Activated naive CD8-positive, alpha-beta T cell treated with anti-CD3 and anti-CD28 coated beads, Interleukin-2, amount 50 U/mL, for 16 hours (primary cell): ENCODE measurements around the gene CLCN4.

ENCODE experiments used
- DNase-seq: peaks from one replicate; pipeline ENCODE4 v3.0.0-alpha.2; 2020; ENCODE audit warnings: low read depth, low spot score

The CLCN4 gene

DNA sequence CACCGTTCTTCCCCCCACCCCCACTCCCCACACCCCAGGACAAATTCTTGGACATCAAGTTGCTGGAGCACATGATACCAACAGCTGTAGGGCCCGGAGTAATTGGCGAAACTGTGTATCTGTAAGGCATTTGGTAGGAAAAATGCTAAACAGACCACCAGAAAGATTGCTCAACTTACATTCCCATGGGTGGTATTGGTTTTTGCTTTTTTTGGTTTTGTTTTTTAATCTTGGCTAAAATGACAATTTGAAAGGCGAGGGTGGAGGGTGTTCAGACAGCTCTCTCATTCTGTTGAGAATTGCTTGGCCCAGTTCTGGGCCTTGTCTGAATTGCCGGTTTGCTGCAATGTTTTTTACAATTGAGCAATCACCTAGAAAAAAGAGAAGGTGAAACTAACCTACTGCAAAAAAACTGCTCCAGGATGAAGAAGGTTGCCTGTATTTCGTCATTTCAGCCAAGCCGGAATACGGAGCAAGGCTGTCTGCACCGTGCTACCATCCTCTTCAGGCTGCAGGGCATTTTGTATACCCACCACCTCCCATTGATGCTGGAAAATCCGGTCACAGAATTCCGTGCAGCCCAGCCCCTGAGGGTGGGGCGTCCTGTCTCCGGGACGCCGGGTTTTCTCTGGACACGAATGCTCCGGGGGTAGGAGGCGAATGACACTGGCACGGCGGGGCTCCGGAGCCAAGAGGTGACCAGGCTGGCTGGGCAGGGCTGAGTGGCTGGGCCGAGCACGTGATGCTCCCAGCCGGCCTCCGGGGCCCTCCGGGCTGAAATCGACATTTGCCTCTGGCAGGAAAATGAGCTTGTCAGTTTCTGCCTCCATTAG lies at the start of gene CLCN4:
TSS of gene CLCN4 (plus strand) at position 777 of the 833 bp plus-strand sequence. CDS start 28,058 bp downstream, outside the sequence.
- DNase-seq = no peak

DNA sequence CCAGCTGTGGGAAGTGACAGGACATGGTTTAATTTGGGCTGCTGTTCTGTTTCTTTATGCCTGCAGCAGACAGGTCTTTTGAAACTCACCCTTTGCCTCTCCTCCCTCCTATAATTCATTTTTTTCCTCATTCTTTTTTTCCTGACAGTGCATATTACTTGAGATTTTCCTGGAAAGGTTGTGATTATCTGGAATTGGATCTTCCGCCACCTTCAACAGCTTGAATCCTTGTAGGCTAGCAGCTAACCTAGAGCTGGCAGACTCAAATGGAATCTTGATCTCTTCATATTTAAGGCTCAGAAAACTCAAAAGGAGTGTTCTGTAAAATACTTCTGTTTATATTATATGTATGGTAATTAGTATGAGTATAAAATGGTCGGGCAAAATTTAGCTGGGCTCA lies 49.3 kb upstream of the CLCN4 start:
- no peak for DNase-seq

DNA sequence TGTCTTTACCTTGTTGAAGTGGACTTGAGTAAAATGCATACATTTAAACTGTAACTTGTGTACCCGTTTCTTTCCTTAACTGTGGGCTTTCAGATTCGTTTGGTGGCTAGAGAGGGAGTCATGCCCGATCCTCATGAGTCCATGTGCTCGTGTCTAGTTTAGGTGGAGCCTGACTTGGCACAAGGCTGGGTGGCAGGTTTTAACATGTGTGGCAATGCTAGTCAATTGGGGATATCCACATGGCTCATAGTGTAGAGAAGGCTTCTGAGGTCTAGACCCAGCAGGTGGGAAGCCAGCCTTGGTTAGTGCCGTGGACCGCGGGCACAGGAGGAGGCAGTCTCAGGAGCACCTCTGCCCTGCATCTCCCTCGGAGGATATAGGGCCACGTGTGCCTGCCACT lies 48.5 kb upstream of the CLCN4 start:
- no peak for DNase-seq

DNA sequence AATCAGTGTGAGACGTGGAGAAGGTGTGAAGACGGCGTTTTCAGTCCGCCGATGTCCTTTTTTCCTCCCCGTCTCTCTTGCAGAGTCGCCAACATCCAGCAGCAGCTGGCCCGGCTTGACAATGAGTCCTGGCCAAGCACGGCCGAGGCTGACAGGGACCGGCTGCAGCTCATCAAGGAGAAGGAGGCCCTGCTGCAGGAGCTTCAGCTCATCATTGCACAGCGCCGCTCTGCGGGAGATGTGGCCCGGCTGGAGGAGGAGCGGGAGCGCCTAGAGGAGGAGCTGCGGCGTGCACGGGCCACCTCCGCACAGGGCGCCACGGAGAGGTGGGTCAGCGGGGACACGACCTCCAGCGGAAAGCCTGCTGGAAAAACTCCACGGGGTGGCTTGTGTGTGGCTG lies 47.1 kb upstream of the CLCN4 start:
- no peak for DNase-seq

DNA sequence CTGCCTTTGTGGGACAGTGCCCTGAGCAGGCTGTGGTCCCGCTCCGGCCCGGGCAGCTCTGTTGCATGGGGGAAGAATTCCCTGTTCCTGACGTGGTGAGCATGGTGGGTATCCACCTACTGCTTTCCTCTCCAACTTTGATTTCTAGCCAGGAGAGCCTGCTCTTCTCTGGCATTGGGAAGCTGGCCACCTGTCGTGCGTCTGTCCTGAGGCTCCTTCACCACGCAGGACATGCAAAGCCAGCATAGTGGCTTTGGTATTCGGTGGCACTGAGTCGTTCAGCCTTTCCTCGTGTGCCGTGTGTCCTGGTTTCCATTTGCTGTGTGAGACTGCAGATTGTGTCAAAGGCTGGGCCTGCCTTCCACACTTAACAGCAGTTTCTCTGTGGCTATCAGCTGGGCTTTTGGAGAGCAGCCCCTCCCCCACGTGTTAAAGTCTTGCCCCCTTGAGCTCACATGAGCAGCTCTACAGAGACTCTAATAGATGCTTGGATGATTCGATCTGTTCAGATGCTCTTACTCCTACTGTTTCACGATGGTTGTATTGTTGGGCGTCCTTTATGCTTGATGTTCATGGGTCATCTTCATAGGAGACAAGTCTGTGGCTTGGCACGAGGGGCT lies 46.3 kb upstream of the CLCN4 start:
- no peak for DNase-seq

DNA sequence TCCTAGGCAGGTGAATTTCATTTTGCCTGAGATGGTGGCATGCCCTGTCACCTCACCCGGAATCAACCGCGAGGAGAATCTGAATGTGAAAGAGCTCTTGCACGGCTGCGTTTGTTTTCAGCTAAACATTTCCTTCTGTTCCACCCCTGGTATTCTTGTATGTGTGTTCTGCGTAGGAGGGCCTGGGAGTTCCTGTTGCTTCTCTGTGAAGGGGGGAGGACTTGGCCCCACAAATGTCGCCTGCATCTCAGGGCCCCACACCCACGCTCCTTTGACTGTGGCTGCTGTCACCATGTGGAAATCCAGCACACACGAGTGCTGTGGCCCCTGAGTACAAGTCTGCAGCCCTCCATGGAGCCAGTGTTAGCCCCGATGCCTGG lies 45.8 kb upstream of the CLCN4 start:
- peak; percentile 37 for DNase-seq

DNA sequence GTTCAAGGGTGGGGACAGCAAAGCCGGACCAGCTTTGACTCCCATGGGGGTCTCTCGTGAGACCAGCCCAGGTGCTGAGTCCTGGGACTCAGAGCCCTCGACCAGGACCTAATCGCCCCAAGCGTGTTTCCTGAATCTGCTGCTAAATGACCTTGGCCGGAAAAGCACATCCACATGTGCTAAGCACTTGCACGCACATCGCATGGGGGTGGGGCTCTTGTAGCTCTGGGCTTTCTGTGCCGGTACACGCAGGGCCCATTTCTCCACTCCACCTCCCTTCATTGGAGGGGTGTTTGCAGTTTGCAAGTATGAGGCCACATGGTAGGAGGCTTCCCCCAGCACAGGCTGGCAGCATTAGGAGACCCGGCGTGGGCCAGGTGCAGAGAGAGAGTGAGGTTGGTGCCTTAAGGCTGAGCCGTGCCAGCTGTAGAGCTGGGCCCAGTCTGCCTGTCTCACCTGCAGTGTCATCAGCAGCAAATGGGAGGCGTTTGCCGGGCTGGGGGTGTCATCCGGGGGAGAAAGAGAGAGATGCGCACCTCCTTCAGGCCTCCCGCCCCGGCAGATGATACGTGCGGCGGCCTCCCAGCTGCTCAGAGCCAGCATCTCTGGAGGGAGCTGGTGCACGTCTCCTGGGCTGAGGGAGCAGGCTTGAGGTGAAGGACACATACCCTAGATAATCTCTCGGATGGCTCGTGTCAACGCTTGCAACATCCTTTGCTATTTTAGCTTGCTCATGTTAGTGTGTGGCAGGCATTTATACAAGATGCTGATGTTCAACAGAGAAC lies 45.2 kb upstream of the CLCN4 start:
- DNase-seq = peak; percentile 17

DNA sequence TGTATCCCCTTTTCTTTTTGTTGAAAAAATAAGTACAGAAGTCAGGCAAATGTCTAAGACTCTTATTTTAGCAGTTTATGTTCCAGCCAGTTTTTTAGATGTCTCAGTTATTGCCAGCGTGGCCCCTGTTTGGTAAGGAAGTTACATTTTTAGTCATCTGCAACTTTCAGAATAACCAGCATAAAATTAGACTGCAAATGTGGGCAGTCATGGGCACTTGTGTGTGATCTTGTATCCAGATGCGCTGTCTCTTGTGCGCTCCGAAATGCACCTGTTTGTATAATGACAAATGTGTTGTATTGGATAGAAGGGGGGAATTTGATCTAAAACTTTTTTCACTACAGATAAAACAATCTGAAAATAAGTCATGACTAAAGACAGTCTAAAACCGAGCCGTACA lies 44.3 kb upstream of the CLCN4 start:
- no peak for DNase-seq

DNA sequence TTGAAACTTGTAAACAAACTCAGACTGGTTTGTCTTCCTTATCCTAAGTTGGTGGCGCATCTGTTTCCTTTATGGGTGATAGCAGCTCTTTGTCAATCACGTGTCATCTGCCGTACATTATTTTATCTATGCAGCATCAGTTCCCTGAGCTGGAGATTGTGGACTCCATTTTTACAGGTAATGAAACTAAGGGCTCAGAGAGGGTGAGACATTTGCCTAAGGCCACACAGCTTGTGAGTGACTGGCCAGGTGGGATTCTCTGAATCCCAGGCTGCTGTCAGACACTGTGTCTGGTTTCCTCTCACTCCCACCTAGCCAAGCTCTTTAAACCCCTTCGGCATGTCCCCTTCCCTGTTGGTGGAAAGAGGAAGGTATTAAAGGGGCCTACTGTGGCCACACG lies 41.7 kb upstream of the CLCN4 start:
- DNase-seq = no peak

DNA sequence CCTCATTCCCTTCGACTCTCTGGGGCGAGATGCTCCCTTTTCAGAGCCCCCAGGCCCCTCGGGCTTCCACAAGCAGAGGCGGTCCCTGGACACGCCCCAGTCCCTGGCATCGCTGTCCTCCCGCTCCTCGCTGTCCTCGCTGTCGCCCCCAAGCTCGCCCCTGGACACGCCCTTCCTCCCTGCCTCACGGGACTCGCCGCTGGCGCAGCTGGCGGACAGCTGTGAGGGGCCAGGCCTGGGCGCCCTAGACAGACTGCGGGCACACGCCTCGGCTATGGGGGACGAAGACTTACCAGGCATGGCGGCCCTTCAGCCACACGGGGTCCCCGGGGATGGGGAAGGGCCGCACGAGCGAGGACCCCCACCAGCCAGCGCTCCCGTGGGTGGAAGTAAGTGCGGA lies 39.5 kb upstream of the CLCN4 start:
- DNase-seq = no peak

DNA sequence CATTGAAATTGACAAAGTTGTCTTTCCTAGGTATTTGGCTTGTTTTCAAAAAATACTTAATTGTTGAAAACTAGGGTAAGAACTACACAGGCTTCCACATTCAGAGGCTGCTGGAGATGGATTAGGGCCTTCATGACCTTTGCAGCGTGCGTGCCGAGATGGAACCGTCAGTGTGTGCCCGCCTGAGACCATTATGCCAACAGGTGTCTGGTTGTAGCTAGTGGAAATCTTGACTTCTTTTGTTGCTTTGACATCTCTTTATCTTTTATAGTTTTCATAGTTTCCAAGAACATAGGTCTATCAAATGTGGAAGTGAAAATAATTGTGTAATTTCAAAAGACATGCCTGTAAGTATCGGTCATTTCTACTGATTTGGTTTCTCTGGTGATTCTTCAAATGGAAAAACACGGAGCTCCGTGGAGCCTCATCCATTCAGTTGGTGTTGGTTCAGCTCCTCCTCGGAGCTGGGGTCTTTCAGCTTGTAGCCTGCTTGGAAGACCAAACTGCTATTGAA lies 38.9 kb upstream of the CLCN4 start:
- no peak for DNase-seq

DNA sequence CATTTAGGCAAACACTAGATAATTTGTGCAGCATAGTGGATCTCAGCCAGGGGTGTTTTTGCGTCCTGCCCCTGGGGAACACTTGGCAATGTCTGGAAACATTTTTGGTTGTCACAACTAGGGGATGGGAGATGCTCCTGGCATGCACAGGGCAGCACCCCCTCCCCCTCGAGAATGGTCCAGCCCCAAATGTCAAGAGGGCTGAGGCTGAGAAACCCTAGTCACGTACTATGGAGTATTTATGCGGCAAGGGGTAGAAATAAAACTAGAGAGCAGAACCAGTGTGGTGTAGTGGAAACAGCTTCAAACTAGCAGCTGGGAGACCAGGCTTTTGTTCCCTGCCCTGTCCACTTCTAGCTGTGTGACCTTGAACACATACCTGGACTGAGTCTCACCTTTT lies 38.2 kb upstream of the CLCN4 start:
- no peak for DNase-seq

DNA sequence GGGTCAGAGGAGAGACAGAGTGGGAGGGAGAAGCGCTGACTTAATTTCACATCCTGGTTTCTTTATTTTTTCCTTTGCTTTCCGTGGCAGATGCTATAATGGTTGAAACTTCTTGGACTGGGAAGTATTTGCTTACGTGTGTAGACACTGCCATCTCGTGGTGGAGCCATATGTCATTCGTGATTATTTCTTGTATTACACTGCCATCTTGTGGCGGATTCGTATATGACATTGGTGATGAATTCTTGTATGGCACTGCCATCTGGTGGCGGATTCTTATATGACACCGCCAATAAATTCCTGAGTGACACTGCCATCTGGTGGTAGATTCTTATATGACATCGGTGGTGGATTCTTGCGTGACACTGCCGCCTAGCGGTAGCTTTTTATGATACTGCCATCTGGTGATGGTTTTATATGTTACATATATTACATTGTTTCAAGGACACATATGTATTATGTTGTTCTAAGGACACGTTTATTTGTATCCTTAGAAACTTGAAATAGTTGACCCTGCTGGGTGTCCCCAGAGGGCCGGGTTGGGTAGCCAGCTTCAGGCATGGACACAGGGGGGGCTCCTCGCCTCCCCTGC lies 37.3 kb upstream of the CLCN4 start:
- peak; percentile 16 for DNase-seq

DNA sequence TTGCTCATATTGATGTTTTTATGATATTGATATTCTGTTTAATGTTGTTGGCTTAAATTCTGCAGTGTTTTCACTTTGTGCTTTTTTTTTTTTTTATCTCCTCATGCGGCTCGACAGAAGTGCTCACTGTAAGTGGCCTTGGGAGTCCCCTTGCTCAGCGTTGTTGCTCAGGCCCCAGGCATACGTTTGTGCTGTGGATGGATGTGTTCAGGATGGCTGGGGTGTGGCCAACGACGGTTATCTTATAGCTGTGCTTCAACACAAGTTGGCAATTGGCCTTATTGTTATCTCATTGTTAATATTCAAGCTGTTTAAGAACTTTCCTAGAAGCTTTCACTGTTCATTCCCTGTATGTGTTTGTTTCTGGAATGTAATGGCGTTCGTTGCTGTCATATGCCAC lies 36.4 kb upstream of the CLCN4 start:
- no peak for DNase-seq

DNA sequence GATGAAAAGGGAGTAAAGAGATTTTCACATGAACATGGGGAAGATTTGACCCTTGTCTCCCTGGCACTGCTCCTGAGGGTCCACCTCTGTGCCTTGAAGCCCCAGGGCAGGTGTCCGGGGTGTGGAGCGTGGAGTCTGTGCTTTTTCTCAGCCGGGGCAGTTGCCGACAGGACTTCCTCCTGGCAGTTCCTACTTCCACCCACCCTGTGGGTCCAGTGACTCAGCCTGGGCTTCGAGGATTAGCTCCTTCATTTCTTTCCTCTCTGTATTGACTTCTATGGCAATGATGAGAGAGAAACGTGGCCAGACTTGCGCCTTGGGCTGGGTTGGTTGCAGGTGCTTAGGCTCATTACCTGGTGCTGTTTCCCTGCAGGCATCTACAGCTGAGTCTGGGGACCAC lies 35.9 kb upstream of the CLCN4 start:
- DNase-seq = no peak

DNA sequence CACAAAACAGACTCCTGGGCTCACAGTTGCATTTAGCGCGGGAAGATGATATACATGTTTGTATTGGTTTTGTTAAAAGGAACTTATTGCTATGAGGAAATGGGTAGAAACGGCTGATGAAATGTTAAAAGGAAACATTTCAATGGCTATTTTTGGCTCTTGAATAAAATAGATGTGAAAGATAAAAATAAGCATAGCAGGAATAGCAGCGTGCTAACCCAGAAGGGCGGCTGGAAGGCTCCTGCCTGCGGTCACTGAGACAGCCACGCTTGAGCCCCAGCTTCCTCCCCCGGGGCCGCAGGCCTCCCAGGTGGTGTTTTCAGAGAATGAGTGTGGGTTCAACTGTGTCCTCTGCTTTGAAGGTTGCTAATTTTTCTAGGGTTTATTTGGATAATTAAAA lies 35.0 kb upstream of the CLCN4 start:
- DNase-seq = no peak

DNA sequence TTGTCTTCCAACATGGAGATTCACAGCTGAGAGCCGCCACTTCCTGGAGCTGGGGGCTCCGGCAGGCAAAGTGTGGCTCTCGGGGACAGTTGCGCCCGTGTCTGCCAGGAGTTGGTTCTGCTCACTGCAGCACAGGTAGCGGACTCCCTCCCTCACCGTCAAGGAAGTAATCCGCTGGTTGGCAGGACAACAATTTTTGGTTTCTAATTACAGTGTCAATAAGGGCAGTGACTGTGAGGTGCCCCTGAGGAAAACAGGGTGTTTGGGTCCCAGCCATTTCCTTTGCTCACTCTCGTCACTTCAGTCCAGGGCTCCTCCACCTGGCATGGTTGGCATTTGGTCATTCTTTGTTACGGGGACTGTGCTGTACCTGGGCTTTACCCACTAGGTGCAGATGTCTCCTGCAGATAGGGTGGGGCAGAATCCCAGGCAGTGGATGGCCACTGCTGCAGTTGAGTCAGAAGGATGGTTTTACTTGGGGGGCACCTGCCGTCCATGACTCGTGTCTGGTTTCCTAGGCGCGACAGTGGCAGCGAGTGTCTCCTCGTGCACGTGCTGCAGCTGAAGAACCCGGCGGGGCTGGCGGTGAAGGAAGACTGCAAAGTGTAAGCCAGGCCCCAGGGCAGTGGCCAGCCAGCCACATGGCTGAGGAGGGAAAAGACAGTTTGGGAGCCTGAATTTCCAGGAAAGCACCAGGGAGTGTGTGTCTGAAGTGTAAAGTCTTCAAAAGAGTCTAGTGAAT lies 32.1 kb upstream of the CLCN4 start:
- no peak for DNase-seq

DNA sequence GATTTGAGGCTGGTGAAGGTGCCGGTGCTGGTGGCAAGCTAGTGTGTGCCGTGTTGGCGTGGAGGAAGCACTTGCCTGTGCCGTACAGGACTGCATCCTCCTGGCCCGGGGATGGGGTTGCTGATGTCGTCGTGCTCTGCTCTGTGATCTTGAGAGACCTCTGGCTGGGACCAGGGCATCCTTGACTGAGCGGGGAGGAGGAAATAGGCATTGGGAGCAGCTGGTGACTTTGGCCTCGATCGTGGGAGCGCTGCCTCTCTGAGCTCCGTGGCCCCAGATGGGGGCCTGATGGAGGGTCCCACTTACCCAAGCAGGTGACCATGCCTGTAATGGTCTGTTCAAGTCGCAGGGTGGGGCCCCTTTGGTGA lies 31.5 kb upstream of the CLCN4 start:
- DNase-seq = no peak

DNA sequence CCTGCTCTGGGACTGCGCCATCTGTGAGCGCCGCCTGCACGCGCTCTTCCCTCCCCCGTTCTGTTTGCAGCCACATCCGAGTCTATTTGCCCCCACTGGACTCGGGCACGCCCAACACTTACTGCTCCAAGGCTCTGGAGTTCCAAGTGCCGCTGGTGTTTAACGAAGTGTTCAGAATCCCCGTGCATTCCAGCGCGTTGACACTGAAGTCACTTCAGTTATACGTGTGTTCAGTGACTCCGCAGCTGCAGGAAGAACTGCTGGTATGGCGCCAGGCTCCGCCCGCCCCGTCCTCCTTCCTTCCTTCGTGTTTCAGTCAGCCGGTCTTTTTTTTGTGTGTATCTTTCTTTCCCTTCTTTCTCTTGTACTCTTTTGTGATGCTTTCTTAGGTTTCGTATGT lies 30.7 kb upstream of the CLCN4 start:
- DNase-seq = no peak

DNA sequence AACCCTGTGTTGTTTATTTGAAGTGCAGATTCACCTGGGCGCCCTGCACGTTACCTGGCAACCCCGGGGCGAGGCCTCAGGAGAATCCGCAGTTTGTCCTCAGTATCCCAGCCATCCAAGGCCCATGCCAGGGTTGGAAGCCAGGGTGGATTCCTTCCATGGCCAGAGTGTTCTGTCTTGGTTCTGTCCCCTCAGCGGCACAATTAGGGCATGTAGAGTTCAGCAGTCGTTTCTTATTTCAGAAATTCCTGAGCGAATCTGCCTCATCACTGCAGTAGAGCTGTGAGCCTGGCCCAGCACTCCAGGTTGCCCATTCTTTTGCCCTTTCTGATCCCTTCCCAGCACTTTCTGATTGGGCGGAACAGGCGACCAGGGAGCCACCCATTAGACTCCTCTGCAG lies 29.9 kb upstream of the CLCN4 start:
- DNase-seq = no peak

DNA sequence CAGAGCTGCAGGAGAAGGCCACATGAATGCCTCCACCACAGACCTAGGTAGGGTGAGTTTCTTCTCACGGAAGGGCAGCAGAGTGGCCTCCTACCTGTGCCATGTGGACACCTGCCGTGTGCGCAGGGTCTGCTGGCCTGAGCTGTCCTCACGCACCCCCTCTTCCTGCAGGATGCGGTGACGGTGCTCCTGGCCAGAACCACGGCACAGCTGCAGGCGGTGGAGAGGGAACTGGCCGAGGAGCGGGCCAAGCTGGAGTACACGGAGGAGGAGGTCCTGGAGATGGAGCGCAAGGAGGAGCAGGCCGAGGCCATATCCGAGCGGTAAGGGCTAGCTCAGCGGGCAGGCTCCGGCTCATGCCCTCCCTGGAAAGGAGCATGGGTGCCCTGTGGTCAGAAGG lies 28.4 kb upstream of the CLCN4 start:
- DNase-seq = no peak
